CD4-positive, alpha-beta T cell treated with Interleukin-4 for 4 hours (primary cell): ENCODE results near the gene ARHGAP18.

ENCODE experiments used
- DNase-seq: peaks from one replicate; pipeline ENCODE4 v3.0.0-alpha.2; 2020

Gene ARHGAP18

DNA sequence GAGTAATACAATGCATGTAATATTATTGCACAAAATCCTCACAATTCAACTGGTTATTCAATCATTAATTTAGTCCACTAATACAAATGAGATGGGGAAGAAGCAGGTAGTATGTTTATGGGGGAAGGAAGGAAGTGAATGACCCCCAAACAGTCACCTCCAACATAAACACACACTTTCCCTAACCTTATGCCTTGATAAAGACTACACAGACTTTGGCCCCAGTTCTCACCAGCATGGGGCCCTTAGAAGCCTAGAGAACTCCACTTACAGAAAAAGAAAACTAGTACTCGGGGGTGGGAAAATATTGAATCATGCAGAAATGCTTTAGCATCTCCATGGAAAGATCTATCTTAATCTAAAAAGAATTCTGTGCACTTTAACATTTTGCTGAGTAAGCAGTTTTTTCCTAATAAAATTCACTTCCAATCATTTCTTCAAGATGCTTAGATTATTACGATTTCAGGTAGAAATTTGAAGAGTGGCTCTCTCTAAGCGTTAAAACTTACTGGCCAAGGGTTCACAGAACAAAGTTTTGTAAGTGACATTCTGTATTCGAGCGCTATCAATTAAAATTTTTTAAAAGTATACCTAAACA lies 18.8 kb downstream of the ARHGAP18 start:
- DNase-seq: no peak

DNA sequence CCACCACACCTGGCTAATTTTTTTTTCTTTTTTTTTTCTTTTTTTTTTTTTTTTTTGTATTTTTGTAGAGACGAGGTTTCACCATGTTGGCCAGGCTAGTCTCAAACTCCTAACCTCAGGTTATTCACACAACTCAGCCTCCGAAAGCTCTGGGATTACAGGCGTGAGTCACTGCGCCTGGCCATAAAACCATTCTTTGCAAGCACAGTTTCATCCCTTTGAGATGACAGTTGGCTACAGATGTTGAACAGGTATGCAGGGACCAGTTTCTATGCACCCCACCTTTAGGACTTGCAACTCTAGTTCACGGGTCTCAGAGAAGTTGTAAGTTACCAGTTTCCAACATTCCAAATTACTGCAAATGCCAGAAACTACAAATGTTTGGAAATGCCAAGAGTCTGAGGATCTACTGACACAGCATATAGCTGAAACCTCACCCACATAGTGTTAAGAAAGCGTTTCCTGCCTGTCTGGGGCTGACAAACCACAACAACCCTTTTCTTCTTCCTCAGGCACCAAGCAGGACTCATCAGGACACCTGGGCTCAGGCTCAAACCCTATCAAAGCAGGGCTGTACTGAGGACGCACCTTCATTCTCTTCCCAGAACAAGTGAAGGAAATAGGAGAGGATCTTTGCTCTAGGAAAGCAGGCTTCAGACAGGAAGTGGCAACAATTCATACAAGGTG lies 22.9 kb downstream of the ARHGAP18 start:
- DNase-seq: peak; percentile 73

DNA sequence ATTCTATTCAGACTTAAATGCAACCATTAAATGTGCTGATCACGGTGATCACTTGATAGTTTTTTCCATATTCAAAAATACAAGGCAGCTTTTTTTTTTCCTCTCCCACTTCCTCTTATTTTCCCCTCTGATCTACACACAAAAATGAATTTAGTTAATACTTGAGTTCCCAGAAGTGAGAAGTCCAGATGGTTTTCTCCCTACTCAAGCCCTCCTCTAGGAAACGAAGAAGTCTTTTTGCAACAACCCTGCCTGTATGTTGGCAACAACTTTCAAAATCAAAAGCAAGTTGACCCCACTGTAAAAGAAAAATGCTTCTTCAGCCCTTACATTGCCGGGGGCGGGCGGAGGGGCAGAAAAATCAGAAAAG lies 24.3 kb downstream of the ARHGAP18 start:
- DNase-seq: no peak

DNA sequence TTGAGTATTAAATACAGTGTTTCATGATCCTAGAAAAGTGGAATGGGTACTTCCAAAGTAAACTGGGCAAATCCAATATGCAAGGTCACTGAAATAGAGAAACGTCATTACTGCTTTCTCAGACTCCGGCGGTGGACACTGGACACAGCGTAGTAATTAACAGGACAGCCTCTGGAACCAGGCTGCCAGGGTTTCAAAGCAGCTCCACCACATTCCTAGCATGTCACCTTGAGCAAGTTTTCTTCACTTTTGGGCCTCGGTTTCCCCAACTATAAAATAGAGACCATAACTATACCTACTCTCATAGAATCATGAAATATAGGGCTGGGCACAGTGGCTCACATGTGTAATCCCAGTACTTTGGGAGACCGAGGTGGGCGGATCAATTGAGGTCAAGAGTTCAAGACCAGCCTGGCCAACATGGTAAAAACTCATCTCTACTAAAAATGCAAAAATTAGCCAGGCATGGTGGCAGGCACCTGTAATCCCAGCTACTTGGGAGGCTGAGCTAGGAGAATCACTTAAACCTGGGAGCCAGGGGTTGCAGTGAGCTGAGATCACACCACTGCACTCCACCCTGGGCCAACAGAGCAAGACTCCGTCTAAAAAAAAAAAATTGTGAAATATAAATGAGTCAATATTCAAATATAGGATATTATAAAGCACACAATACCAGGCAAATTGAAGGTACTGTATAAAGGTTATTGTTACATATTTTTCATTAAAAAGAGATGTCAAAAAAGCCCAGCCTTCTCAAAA lies 24.9 kb downstream of the ARHGAP18 start:
- no peak for DNase-seq

DNA sequence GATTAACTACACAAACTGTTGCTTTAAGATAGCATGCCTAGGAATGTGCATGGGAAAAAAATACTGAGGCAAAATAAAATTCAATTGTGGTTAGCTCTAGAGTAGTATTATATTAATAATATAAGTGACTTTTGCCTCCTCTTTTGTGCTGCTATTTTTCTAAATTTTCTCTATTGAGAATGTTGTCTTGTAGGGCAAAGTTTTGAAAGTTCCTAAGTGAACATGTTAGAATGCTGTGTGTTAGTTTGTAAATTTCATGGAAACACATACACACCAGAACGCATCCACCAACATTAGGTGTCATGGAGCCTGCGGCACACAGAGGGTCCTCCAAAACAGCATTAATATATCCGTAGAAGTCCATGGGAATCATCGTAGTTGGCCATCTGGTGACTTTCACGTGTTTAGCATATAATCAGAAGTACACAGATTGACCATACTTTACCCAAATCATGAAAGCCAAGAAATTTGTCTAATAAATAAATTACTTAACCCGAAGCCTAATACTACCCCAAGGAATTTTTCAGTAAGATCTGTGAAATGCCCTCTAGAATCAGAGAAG lies 25.6 kb downstream of the ARHGAP18 start:
- DNase-seq: no peak

DNA sequence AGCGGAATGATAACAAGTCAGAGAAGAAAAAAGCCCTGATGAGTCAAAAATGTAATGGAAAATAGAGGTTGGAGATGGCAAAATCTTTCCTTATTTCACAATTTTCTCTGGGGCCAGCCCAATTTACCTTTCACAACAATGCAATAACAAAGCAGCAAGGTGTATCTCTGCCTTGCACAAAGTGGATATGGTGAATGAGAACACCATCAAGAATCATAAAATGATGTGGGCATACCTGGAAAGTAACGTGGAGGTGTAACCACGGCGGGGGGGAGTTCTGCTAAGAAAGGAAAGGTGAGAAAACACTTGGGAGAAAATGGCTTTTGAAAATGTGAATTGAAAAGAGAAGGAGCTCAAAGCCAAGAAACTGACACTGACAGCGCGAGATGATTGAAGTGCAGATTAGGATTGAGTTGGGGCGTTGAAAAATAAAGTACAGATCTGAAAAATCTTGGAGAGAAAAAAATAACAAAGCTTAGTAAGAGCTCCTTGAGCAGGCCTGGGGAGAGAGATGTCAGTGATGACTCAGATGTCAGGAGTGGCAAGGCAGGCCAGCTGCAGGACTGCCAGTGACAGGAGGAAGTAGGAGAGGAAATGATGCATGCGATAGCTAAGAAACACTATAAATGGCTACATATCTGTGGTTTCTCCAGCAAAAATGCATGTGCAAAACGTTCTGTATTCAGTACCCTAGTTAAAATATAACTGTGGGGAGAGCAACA lies 26.2 kb downstream of the ARHGAP18 start:
- peak; percentile 89 for DNase-seq

DNA sequence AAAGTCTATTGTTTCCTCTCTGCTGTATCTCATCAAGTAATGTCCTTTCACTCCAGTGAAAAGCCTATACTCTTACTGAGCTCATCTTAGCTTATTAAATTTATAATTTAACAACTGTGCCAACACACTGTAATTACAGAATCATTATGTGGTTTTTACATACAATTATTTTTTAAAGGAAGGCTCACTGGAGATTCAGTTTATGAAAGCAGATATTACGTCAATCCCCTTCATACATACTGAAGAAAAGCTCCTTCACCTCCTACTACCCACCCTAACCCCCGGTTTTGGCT lies 28.1 kb downstream of the ARHGAP18 start:
- DNase-seq: no peak

DNA sequence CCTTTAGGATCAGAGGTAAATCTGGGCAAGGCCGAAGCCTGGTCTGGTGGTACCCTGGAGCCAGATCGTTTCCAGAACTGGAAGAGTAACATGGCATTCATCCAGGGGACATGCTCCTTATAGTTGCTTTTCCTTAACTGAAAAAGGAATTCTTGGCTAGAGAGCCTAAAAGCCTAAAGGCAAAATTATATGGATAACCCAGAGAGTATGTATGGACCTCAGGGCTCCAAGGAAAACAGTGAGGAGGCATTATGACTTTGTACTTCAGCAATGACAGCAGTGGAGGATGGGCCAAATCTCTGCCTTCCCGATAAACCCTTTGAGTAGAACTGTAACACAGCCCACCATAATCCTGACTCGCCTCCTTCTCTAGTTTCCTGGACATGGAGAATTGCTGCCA lies 29.3 kb downstream of the ARHGAP18 start:
- no peak for DNase-seq

DNA sequence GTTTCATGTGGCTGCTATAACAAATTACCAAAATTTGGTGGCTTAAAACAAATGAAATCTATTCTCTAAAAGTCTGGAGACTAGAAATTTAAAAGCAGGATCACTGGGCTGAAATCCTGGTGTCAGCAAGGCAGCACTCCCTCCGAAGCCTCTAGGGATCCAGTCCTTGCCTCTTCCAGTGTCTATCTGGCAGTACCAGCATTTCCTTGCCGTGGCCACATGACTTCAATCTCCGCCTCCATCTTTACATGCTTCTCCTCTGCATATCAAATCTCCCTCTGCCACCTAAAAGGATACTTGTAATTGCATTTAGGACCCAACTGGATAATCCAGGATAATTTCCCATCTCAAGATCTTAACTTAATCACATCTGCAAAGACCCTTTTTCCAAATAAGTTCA lies 30.2 kb downstream of the ARHGAP18 start:
- DNase-seq: no peak

DNA sequence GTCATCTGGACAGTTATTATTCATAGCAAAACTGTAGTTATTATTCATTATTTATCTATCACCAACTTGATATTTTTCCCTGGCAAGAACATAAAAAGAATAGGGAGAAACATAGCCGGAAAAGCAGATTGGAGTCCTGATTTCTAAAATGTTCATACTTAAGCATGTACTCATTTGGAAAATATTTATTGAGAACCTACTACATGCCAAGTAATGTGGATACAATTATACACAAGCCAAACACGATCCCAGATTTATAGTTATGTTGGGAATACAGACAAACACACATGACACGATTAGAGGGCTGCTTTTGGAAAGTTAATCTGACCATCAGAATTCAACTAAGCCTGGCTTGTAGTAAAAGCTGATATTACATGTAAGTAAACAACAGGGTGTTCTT lies 30.7 kb downstream of the ARHGAP18 start:
- no peak for DNase-seq

DNA sequence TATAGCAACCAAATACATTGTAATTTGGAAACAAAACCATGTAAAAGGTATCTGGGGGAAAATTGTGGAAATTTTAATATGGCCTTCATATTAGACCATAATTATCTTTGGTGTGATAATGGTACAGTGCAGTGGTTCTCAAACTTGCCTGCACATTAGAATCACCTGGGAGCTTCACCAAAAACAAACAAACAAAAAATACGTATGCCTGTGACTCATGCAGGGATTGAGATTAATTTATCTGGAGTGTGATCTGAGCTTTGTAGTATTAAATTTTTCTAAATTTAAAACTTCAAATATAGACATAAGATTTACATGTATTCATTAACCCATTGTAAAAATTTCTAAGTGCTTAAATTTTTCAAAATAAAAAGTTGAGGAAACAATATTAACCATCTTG lies 31.5 kb downstream of the ARHGAP18 start:
- DNase-seq: peak; percentile 47

DNA sequence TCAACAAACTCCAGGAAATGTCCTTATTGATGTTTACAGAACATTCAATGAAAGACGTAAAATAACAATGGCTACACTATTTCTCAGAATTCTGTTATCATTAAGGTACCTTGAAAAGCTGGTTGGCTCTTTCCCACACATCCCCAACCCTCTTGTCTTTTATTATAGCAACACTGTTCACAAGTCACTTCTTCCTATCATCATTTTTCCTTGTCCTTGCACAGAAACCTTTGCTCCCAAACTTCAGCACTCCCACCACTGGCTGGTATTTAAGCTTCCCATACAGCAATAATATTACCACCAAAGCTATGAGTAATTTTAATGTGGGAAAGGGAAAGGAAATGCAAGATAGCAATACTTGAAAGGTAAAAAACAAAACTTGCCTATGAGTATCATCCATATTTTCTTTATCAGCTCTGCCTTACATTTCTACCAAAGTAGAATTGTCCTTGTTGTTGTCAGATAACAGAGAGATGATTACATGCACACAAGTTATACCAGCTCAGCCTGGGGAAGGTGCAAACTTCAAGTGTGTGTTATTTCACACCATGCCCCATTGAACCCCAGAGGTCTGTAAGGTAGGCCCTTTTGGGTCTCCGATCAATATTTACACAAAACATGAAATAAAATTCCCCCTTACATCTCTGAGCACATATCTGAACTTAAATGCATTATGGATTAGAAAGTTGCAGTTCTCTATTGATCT lies 32.2 kb downstream of the ARHGAP18 start:
- DNase-seq: no peak

DNA sequence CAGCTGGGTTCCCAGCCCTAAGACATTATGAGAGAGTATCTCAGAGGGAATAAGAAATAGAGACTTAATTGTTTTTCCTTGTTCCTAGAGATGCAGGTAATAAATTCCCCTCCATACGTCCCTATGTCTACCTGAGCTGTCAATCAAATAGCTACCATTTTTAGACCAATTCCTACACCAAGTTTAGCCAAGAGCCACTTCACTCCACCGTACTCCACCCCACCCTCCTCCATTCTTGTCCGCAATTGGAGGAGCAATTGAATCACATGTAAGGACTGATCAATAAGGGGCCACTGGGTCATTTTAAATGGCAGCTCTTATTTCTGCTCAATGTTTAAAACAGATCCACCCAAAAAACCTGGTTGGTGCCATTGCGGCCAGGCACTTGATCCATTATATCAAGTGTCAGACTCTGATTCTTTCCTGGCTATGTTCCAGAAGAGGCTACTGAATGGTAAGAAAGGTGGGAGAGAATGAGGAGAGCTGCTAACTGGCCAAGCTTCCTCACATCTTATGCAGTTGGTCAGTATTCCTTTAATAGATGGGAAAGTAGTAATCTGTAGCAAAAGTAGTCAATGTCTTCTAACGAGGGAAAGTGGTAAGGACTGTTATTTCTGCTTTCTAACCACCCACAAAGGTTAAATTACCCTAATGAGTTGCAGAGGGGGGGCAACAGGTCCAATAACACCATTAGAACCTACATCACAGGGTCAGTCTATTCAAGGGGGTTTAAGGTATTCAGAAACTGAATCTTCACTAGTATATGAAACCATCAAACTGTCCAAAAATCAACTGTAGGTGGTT lies 34.1 kb downstream of the ARHGAP18 start:
- DNase-seq: no peak

DNA sequence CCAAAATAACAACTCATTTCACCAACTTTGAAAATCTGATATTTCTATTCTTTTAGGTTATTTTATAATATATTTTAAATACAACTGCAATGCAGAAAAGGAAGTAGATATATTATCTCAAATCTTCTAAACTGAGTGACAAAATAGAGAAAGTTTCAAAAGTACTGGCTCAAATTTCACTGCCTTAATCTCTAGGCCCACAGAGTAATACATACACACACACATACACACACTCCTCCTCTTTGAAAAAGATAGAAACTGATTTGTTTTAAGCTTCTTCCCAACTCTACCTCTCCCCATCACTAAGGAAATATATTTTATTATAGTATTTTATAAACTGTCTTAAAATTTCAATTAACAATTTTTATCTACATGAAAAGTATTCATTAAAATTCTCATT lies 36.2 kb downstream of the ARHGAP18 start:
- DNase-seq: no peak

DNA sequence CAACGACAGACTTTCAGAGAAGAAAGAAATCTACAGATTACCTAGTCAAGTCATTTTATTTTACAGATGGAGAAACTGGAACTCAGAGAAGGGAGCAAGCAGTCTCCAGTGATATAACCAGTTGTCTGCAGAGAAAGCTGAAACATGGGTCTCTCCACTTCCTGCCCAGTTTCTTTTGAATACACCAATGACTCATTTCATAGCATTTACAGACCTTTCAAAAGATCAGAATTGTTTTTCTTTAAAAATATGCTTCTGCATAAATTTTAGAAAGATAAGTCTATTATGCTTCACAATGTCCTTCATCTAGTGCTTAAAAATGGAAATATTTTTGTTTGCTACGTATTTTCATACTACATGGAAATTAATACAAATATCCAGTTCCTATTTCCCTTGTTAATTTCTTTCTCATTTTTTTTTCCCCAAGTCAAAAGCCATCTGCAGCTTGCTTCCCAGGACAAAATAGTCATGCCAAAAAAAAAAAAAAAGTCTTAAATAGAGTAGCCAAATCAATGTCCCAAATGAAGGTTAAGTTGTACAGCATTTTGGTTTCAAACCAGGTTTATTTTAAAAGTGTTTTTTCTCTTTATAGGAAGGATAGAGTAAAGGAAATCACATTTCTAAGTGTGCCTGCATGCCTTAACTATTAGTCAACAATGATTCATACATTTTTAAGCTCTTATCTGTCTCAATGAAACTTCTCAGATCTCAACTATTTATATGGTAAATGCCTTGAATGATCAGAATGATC lies 36.9 kb downstream of the ARHGAP18 start:
- DNase-seq: peak; percentile 84

DNA sequence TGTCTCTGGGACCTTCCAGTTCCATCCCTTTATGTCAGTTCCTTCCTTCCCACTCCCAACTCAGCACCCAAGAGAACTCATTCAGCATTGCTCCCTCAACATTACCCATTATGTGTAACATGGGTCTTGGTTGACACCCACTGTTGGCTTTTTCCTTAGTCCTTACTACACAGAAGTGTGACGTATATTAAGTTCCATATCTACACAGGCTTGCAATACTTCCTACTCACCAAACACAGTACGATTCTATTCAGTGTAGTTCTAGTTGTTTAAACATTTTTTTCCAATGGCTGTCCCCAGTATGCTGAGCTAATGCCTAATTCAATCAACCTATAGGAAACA lies 37.7 kb downstream of the ARHGAP18 start:
- DNase-seq: peak; percentile 20

DNA sequence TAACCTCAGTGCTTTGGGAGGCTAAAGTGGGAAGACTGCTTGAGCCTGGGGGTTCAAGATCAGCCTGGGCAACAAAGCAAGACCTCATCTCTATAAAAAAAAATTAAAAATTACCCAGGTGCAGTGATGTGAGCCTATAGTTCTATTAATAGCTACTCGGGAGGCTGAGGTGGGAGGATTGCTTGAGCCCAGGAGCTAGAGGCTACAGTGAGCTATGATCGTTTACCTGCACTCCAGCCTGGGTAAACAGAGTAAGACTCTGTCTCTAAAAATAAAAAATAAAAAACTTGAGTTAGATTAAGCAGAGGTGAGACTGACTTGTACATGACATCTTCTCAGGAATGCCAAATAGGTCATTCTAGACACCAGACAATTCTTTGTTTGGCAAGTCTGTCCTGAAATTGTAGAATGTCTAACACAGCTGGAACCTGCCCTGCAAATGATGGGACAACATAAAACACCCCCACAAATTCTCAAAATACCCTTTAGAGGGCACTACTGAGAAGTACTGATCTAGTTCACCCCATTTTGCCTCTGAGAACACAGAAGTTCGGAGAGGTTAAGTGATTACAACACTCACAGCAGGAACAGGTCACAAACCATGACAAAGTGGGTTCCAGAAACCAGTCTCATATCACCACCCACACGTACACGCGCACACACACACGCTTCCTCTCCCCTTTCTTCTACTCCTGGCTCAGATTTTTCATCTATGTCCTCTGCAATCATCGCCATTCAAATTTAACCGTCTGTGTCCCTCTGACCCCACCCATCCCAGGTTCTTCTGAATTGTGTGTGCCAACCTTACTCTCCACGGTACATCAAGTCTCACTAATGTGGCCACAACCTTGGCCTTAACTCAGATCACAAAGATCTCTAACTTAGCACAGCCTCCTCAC lies 38.3 kb downstream of the ARHGAP18 start:
- peak; percentile 90 for DNase-seq

DNA sequence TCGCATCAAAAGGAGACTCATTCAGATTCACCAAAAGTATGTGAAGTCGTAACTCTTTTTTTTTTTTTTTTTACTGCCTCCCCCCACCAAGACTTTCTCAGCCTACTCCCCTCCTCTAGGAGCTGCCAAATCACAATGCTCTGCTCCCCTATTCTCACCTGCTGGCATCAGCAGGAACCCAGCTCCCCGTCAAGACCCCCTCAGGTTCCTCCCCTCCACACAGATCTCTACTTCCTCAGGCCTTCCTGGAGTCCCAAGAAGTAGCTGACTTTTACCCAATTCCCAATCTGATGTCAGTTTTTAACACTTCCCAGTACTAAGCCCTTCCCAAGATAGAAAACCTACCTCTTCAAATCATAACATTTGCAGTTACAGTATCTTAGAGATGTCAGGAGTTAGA lies 39.3 kb downstream of the ARHGAP18 start:
- no peak for DNase-seq

DNA sequence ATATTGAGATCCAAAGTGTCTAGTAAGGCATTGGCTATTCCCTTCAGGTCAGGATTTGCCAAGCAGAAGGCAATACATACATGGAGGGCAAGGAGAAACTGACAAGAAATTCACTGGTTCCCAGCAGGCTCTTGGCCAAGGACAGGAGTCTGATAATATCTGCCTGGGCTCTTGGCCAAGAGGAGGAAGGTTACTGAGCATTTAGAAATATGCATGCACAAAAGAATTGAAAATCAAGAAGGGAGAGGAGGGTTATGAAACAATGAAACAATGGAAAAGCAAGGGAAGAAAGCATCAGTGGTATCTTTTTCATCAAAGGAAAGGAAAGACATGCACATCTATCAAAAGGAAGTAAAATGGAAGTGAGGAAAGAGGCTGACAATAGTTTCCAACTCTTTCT lies 42.4 kb downstream of the ARHGAP18 start:
- DNase-seq: no peak

DNA sequence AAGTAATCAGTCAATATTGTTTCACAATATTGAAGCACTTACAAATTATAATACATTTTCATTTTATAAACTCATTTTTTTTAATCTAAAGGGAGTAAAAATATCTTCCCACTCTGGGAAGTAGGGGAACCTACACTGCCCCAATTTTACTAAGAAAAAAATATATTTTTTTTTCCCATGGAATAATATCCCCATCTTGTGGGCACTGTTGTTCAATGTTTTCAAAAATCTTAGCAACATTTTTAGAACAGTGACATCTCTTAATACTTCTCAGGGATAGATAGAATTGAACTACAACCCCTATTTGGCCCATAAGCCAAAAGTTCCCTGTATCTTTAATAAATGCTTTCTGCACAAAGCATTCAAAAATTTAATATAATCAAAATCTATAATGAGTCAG lies 42.9 kb downstream of the ARHGAP18 start:
- DNase-seq: no peak
